Measurements from ENCODE around the gene SGPL1.

The SGPL1 gene

DNA sequence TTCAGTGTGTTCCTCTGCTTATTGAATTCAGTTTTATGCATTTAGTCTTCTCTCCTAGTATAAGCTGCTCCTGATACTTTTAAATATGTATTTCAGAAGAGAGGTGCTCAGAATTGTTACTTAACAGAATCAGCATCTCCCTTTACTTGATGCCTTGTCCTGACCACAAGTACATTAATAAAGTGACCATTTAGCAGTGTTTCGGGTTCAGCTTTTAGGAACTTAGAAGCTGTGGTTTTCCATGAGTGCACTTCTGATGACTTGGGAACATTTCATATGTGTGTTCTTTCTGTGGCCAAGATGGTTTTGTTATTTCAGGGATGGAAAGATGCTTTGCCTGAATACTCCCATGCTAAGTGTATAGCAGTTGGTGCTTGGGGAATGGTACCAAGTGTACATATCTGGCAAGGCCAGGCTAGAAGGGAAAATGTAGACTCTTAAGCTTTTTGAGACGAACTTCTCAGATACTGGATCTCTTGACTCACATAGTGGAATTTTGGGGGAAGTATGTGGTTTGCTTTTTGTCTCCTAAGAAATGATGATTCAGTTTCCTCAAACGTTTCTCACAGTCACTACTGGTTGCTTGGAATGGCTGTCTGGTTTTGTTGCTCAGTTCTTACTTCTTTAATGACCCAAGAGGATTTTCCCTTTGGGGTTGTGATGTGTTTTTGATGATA is 17.2 kb downstream of the SGPL1 start:
- Histone ChIP-seq H3K27me3 (ENCODE audit: control insufficient read depth, insufficient read depth, low read length) (no peaks in the 10 kb centered on the region), H3K27ac (ENCODE audit: low read depth, low read length) (no peak overlapping the region), H3K9ac (ENCODE audit: low read length) (no peak overlapping the region), H3K9me3 (ENCODE audit: control insufficient read depth, insufficient read depth, low read depth, low read length) (peaks cover 4% of the 10 kb centered on the region; the same call in 1 of the 2 replicates), H3K36me3 (ENCODE audit: control insufficient read depth, insufficient read depth, low read length) (peaks cover 31% of the 10 kb centered on the region), H3K4me1 (ENCODE audit: control insufficient read depth, insufficient read depth, low read length) (no peaks in the 10 kb centered on the region), H3K4me3 (ENCODE audit: low read depth, low read length) (no peak overlapping the region)

DNA sequence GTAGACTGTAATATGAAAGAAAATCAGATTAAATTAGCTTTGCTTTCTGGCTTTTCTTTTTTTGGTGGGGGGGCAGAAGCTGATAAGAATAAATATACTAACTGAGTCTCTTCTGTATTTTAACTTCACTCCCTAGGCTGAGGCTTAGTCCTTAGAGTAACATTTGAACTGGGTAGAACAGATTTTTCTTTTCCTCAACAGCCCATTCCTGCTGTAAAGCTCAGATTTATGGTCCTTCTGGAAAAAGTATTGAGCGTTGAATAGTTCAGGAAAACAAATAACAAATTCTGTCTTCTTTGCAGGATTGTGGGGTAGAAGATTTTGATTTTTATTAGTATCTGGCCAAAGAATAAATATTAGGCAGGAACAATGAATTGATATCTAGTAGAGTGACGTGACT is 17.9 kb downstream of the SGPL1 start:
- Histone ChIP-seq H3K36me3 (ENCODE audit: control insufficient read depth, insufficient read depth, low read length) (peaks cover 34% of the 10 kb centered on the region), H3K27me3 (ENCODE audit: control insufficient read depth, insufficient read depth, low read length) (no peaks in the 10 kb centered on the region), H3K4me3 (ENCODE audit: low read depth, low read length) (no peak overlapping the region), H3K9ac (ENCODE audit: low read length) (no peak overlapping the region), H3K9me3 (ENCODE audit: control insufficient read depth, insufficient read depth, low read depth, low read length) (peaks cover 4% of the 10 kb centered on the region; the same call in 1 of the 2 replicates), H3K27ac (ENCODE audit: low read depth, low read length) (no peak overlapping the region), H3K4me1 (ENCODE audit: control insufficient read depth, insufficient read depth, low read length) (no peaks in the 10 kb centered on the region)

DNA sequence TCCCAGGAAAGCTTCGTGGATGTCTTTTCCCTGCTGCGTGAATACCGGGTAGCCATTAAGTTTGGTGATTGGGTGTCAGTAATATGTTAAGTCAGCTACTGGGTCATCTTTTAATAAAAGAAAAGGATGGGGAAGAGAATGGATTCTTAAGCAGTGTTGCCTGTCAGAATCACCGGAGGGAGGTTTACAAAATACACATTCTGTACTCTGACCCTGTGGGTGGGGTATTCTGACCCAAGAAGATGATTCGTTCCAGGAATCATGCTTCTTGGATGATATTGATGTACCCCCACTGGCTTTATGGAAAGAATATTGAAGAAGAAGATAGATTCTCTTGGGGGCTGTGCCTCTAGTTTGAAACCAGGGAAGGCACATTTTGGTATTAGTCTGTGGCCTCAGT is 18.3 kb downstream of the SGPL1 start:
- Histone ChIP-seq H3K4me1 (ENCODE audit: control insufficient read depth, insufficient read depth, low read length) (no peaks in the 10 kb centered on the region), H3K27ac (ENCODE audit: low read depth, low read length) (no peak overlapping the region), H3K27me3 (ENCODE audit: control insufficient read depth, insufficient read depth, low read length) (no peaks in the 10 kb centered on the region), H3K4me3 (ENCODE audit: low read depth, low read length) (no peak overlapping the region), H3K9me3 (ENCODE audit: control insufficient read depth, insufficient read depth, low read depth, low read length) (peaks cover 4% of the 10 kb centered on the region; the same call in 1 of the 2 replicates), H3K9ac (ENCODE audit: low read length) (no peak overlapping the region), H3K36me3 (ENCODE audit: control insufficient read depth, insufficient read depth, low read length) (peaks cover 32% of the 10 kb centered on the region)

DNA sequence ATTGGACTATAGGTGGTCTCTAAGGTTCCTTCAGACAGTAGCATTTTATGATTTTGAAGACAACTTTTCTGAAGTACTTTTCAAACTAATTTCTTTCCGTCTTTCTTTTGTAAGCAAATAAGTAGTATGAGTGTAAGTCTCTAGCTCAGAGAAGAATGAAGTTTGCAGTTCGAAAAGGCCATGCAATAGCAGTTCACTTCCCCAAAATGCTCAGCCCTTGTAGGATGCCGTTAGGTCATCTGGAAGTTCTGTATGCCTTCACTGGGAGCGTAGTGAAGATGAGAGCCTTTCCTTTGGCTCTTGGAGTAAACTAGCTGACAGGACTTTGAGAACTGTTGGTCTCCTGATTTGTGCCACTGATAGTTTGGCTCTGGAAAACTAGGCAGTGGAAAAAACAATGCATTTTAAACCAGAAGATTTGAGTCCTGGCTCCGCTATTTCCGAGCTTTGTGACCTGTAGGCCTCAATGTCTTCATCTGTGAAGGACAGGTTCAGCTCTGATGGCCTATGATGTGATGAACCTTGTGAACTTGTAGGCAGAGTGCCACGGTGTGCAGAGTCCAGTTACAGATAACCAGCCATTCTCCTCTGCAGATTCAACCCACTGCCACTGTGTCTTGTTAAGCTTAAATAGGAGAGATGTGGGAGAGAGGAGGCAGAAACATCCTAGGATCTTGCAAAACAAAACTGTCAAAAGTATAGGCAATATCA is 18.8 kb downstream of the SGPL1 start:
- Histone ChIP-seq H3K9me3 (ENCODE audit: control insufficient read depth, insufficient read depth, low read depth, low read length) (peaks cover 4% of the 10 kb centered on the region; the same call in 1 of the 2 replicates), H3K4me3 (ENCODE audit: low read depth, low read length) (no peak overlapping the region), H3K9ac (ENCODE audit: low read length) (no peak overlapping the region), H3K36me3 (ENCODE audit: control insufficient read depth, insufficient read depth, low read length) (peaks cover 27% of the 10 kb centered on the region), H3K27me3 (ENCODE audit: control insufficient read depth, insufficient read depth, low read length) (no peaks in the 10 kb centered on the region), H3K27ac (ENCODE audit: low read depth, low read length) (no peak overlapping the region), H3K4me1 (ENCODE audit: control insufficient read depth, insufficient read depth, low read length) (no peaks in the 10 kb centered on the region)

DNA sequence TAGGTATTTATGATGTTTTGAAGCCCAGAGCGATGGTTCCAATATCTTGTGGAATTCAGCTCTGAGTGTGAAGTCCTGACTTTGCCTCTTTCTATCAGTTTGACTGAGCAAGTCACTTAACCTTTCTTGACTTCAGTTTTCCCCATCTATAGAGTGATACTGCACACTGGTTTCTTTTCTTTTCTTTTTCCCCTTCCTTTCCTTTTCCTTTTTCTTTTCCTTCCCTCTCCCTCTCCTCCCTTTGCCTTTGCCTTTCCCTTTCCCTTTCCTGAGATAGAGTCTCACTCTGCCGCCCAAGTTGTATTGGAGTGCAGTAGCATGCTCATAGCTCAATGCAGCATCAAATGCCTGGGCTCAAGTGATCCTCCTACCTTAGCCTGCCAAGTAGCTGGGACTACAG is 20.6 kb downstream of the SGPL1 start:
- no peak overlapping the region for H3K27ac ChIP-seq (ENCODE audit: low read depth, low read length)
- H3K4me1 ChIP-seq (ENCODE audit: control insufficient read depth, insufficient read depth, low read length) = no peaks in the 10 kb centered on the region
- H3K36me3 ChIP-seq (ENCODE audit: control insufficient read depth, insufficient read depth, low read length) = peaks cover 26% of the 10 kb centered on the region
- H3K4me3 ChIP-seq (ENCODE audit: low read depth, low read length) = no peak overlapping the region
- no peaks in the 10 kb centered on the region for H3K27me3 ChIP-seq (ENCODE audit: control insufficient read depth, insufficient read depth, low read length)
- H3K9me3 ChIP-seq (ENCODE audit: control insufficient read depth, insufficient read depth, low read depth, low read length) = peaks cover 4% of the 10 kb centered on the region; the same call in 1 of the 2 replicates
- H3K9ac ChIP-seq (ENCODE audit: low read length) = no peak overlapping the region

DNA sequence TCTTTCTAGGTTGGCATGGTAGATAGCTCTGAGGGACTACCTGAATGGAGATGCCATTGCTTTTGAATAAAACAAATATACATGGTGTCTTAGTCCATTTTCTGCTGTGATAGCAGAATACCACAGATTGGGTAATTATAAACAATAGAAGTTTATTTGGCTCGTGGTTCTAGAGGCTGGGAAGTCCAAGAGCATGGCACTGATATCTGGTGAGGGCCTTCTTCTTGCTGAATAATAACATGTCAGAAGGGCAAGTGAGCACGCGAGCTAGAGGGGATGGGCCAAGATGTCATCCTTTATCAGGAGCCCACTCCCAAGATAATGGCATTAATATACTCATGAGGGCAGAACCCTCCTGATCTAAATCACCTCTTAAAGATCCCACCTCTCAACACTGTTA is 21.9 kb downstream of the SGPL1 start:
- Histone ChIP-seq H3K36me3 (ENCODE audit: control insufficient read depth, insufficient read depth, low read length) (peaks cover 28% of the 10 kb centered on the region), H3K4me1 (ENCODE audit: control insufficient read depth, insufficient read depth, low read length) (no peaks in the 10 kb centered on the region), H3K4me3 (ENCODE audit: low read depth, low read length) (no peak overlapping the region), H3K9me3 (ENCODE audit: control insufficient read depth, insufficient read depth, low read depth, low read length) (peaks cover 4% of the 10 kb centered on the region; the same call in 1 of the 2 replicates), H3K27ac (ENCODE audit: low read depth, low read length) (no peak overlapping the region), H3K27me3 (ENCODE audit: control insufficient read depth, insufficient read depth, low read length) (no peaks in the 10 kb centered on the region), H3K9ac (ENCODE audit: low read length) (no peak overlapping the region)

DNA sequence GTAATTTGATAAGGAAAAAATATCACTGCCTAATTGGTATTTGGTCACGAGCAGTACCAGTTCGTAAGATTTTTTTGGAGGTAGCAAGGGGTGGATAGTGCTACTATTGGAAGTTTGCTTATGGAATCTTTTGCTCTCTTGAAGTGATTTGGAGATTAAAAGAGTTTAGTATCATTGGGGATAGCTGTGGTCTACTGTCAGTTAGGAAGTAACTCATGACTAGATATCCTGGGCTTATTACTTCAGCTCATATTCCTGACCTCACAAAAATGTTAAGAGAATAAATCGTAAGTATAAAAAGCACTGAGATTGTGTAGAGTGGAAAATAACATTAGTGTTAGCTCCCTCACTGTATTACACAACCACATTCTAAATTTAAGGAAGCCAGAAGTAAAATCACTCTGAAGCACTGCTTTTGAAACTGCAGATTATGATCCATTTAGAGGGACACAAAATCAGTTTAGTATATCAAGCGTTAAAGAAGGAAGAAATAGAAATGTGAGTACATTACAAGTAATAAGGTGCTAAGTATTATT is 22.6 kb downstream of the SGPL1 start:
- Histone ChIP-seq H3K9ac (ENCODE audit: low read length) (no peak overlapping the region), H3K27me3 (ENCODE audit: control insufficient read depth, insufficient read depth, low read length) (no peaks in the 10 kb centered on the region), H3K36me3 (ENCODE audit: control insufficient read depth, insufficient read depth, low read length) (peaks cover 29% of the 10 kb centered on the region), H3K9me3 (ENCODE audit: control insufficient read depth, insufficient read depth, low read depth, low read length) (peaks cover 4% of the 10 kb centered on the region; the same call in 1 of the 2 replicates), H3K27ac (ENCODE audit: low read depth, low read length) (no peak overlapping the region), H3K4me1 (ENCODE audit: control insufficient read depth, insufficient read depth, low read length) (no peaks in the 10 kb centered on the region), H3K4me3 (ENCODE audit: low read depth, low read length) (no peak overlapping the region)

DNA sequence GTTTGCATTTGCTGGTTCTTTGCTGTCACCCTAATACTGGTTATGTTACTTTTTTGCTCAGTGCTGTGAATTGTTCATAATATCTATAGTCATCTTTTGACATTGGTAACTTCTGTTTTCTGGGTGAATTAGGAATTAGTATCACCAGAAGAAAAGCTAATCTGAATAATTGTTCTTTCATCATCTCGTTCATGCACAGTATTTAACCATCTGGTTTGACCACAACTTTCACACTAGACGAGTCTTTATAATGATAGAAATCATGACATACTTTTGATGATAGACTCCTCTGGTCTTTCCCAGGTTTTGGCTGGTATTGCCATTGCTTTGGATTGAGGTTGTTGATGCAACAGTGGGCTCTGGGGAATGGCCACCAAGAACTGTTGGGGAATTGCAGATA is 25.1 kb downstream of the SGPL1 start:
- peaks cover 4% of the 10 kb centered on the region; the same call in 1 of the 2 replicates for H3K9me3 ChIP-seq (ENCODE audit: control insufficient read depth, insufficient read depth, low read depth, low read length)

DNA sequence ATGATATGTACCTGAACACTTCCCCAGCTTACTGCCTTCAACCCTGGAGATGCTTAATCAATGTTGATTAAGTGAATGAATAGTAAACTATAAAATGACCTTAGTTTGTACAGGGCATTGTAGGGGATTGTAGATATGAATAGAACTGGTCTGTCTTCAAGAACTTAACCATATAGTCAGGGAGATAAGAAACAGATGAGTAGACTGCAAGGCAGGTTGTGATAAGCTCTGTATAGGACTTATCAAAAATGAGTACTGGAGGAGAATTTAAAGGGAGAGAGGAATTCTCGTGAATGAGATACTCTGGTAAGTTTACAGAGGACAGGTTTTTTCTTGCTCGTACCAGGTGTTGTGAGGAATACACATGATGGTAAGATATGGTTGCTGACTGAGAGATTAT is 27.6 kb downstream of the SGPL1 start:
- no peak overlapping the region for H3K4me3 ChIP-seq (ENCODE audit: low read depth, low read length)
- no peaks in the 10 kb centered on the region for H3K4me1 ChIP-seq (ENCODE audit: control insufficient read depth, insufficient read depth, low read length)
- H3K9me3 ChIP-seq (ENCODE audit: control insufficient read depth, insufficient read depth, low read depth, low read length) = no peaks in the 10 kb centered on the region
- H3K27me3 ChIP-seq (ENCODE audit: control insufficient read depth, insufficient read depth, low read length) = no peaks in the 10 kb centered on the region
- no peak overlapping the region for H3K9ac ChIP-seq (ENCODE audit: low read length)
- H3K27ac ChIP-seq (ENCODE audit: low read depth, low read length) = no peak overlapping the region
- peaks cover 38% of the 10 kb centered on the region for H3K36me3 ChIP-seq (ENCODE audit: control insufficient read depth, insufficient read depth, low read length)

More for the DNA sequence above, 25.1 kb downstream of the SGPL1 start:
- H3K9ac ChIP-seq (ENCODE audit: low read length) = no peak overlapping the region
- H3K27ac ChIP-seq (ENCODE audit: low read depth, low read length) = no peak overlapping the region
- peaks cover 42% of the 10 kb centered on the region for H3K36me3 ChIP-seq (ENCODE audit: control insufficient read depth, insufficient read depth, low read length)
- no peaks in the 10 kb centered on the region for H3K4me1 ChIP-seq (ENCODE audit: control insufficient read depth, insufficient read depth, low read length)
- H3K27me3 ChIP-seq (ENCODE audit: control insufficient read depth, insufficient read depth, low read length) = no peaks in the 10 kb centered on the region
- no peak overlapping the region for H3K4me3 ChIP-seq (ENCODE audit: low read depth, low read length)

DNA sequence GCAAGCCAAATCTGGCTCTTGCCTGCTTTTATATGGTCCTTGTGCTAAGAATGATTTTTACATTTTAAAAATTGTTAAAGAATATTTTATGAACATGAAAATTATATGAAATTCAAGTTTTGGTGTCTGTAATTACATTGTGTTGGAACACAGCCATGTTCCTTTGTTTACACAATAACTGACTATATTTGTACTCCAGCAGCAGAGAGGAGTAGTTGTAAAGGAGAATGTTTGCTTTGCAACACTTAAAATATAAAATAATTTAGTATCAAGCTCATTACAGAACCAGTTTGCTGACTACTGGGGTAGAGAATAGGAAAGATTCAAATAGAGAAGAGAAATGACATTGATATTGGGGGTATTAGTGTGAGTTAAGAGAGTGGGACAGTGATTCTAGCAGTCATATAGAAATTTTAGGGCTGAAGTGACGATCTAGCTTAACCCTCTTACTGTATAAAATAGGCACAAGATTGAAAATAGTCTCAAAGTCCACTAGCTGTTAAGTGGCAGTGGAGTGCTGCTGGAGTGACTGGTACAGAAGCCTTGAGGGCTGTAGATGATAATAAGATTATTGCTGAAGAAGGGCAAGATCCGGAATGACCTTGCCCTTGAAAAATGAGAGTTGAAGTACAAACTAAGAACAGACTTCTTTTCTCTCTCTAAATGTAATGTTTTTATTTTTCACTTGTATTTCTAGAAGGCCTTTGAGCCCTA is 28.2 kb downstream of the SGPL1 start:
- H3K27me3 ChIP-seq (ENCODE audit: control insufficient read depth, insufficient read depth, low read length) = no peaks in the 10 kb centered on the region

DNA sequence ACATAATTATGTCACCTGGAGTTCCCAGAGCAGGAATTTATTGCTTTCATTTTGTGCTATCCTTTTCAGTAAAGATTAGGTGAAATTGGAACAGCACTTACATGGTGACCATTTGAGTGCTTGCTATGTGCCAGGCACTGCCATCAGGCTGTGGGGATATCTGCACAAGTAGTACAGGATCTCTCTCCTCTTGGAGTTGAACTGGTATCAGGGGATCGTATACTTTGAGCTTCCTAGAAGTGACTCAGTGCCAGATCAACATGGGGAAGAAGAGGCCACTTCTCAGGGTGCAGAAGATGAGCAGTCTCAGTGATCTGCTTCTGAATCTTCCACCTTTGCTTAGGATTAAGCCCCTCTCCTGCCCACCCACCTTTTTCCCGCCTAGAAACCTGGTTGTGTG is 29.5 kb downstream of the SGPL1 start:
- H3K4me1 ChIP-seq (ENCODE audit: control insufficient read depth, insufficient read depth, low read length) = no peaks in the 10 kb centered on the region
- no peaks in the 10 kb centered on the region for H3K9me3 ChIP-seq (ENCODE audit: control insufficient read depth, insufficient read depth, low read depth, low read length)
- no peak overlapping the region for H3K27ac ChIP-seq (ENCODE audit: low read depth, low read length)
- H3K4me3 ChIP-seq (ENCODE audit: low read depth, low read length) = no peak overlapping the region
- no peak overlapping the region for H3K9ac ChIP-seq (ENCODE audit: low read length)
- no peaks in the 10 kb centered on the region for H3K27me3 ChIP-seq (ENCODE audit: control insufficient read depth, insufficient read depth, low read length)
- peaks cover 42% of the 10 kb centered on the region for H3K36me3 ChIP-seq (ENCODE audit: control insufficient read depth, insufficient read depth, low read length)

More for the DNA sequence above, 28.2 kb downstream of the SGPL1 start:
- Histone ChIP-seq H3K9ac (ENCODE audit: low read length) (no peak overlapping the region), H3K4me3 (ENCODE audit: low read depth, low read length) (no peak overlapping the region), H3K9me3 (ENCODE audit: control insufficient read depth, insufficient read depth, low read depth, low read length) (no peaks in the 10 kb centered on the region), H3K27ac (ENCODE audit: low read depth, low read length) (no peak overlapping the region), H3K36me3 (ENCODE audit: control insufficient read depth, insufficient read depth, low read length) (peaks cover 38% of the 10 kb centered on the region), H3K4me1 (ENCODE audit: control insufficient read depth, insufficient read depth, low read length) (no peaks in the 10 kb centered on the region)
